ENCODE measurements around the gene EFHC1. TPM values are rescaled to one million over a fixed set of nuclear protein-coding genes. Genes with fewer than 3 reads are reported as not detected.
"Not testable (repeated sequence)": the region's sequence is repeated elsewhere in the genome, so short reads cannot be mapped to it uniquely, and the experiment has no call there.

The EFHC1 gene
- total RNA-seq, 6 experiments from 2014 or later, result 3.6 to 10.4 (median 6.0) TPM

DNA sequence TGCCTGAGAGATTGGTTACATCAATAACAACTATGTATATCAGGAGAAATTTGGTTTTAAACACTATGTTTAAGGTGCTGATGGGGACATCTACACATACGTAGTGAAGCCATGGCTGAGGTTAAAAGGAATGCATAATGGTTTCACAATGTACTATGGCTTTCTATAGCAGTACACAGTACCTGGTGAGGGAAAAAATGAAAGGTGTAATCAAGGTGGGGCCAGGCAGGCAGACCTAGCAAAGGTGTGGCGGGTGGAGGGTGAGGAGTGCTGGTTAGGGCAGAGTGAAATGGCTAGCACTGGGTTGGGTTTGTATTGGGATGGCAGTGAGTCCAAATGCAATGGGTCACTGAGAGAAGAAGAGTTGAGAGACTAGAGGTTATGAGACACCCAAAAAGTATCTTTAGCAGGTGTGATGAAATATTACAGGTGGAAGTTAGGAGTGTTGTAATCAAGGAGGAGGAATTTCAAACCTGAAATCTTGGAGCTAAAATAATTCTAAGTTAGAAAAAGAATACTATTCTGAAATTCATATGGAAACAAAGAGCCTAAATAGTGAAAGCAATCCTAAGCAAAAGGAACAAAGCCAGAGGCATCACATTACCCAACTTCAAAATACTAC, 35.9 kb upstream of the EFHC1 start:
- Histone ChIP-seq H3K27ac (no peak overlapping the region), H3K4me1 (peaks cover 0 to 9% (median 3%) of the 10 kb centered on the region in 4 donors), H3K36me3 (no peaks in the 10 kb centered on the region), H3K4me3 (no peak overlapping the region), H3K27me3 (no peaks in the 10 kb centered on the region), H3K9me3 (no peaks in the 10 kb centered on the region)
- TF ChIP-seq POLR2A (IDR thresholded peaks at IDR 0.05) (no peak), CTCF (IDR thresholded peaks at IDR 0.05) (no peak)
- 90% methylated on average over 2 of the region's 2 CpGs for WGBS (ENCODE audit: insufficient coverage, low coverage, low lambda C conversion rate, missing lambda C conversion rate)
- intact Hi-C loops (cut with DNase I), result no loop called here
- no peak for DNase-seq
- ATAC-seq, result no peak

GRCh38 chr6:52385074-52385473, 35.1 kb upstream of the EFHC1 start:
- TF ChIP-seq CTCF (IDR thresholded peaks at IDR 0.05), result no peak
- TF ChIP-seq POLR2A (IDR thresholded peaks at IDR 0.05), result no peak

DNA sequence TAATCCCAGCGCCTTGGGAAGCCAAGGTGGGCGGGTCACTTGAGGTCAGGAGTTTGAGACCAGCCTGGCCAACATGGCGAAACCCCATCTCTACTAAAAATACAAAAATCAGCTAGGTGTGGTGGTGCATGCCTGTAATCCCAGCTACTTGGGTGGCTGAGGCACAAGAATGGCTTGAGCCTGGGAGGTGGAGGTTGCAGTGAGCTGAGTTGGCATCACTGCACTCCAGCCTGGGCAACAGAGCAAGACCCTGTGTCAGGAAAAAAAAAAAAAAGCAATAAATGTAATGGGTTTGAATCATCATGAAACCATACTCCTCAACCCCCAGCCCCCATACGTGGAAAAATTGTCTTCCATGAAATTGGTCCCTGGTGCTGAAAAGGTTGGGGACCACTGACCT, 32.0 kb upstream of the EFHC1 start:
- H3K27me3 ChIP-seq; ATAC-seq; H3K9me3 ChIP-seq; H3K4me3 ChIP-seq; H3K27ac ChIP-seq; H3K36me3 ChIP-seq; intact Hi-C loops (cut with DNase I); DNase-seq: not testable (repeated sequence)
- H3K4me1 ChIP-seq, result peaks cover 0 to 16% (median 7%) of the 10 kb centered on the region in 4 donors
- 93% methylated on average over 4 of the region's 4 CpGs for WGBS (ENCODE audit: insufficient coverage, low coverage, low lambda C conversion rate, missing lambda C conversion rate)

More at GRCh38 chr6:52385074-52385473, 35.1 kb upstream of the EFHC1 start:
- no peaks in the 10 kb centered on the region for H3K27me3 ChIP-seq
- no peak overlapping the region for H3K4me3 ChIP-seq
- WGBS (ENCODE audit: insufficient coverage, low coverage, low lambda C conversion rate, missing lambda C conversion rate), result 80% methylated on average over 4 of the region's 4 CpGs
- intact Hi-C loops (cut with DNase I), result no loop called here
- ATAC-seq, result no peak
- no peaks in the 10 kb centered on the region for H3K36me3 ChIP-seq
- peaks cover 0 to 13% (median 5%) of the 10 kb centered on the region in 4 donors for H3K4me1 ChIP-seq
- no peaks in the 10 kb centered on the region for H3K9me3 ChIP-seq
- H3K27ac ChIP-seq, result no peak overlapping the region
- DNase-seq, result no peak

DNA sequence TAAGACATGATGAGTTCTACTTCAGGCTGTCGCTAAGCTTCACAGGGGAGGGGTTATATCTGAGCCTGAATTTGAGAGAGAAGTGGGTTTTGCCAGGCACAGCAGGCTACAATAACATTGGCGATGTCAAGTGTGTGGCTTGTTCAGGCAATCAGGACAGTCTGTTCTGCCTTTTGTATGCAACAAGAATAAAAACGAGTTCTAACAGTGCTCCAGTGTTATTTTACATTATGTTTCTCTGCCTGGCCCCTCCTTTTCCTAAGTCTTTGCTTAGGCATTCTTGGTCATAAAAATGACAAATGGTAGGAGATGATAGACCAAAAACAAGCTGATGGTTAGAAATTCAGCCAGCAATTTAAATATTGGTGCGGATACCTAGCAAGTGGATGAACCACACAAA, 31.4 kb upstream of the EFHC1 start:
- intact Hi-C loops (cut with DNase I), result no loop called here
- no peak for ATAC-seq
- Histone ChIP-seq H3K27ac (peak overlapping the region in 2 of 3 donors; percentile 72 to 73), H3K4me1 (peaks cover 0 to 16% (median 7%) of the 10 kb centered on the region in 4 donors), H3K9me3 (no peaks in the 10 kb centered on the region), H3K27me3 (no peaks in the 10 kb centered on the region), H3K4me3 (no peak overlapping the region), H3K36me3 (no peaks in the 10 kb centered on the region)
- no peak for DNase-seq
- TF ChIP-seq CTCF (IDR thresholded peaks at IDR 0.05) (no peak), POLR2A (IDR thresholded peaks at IDR 0.05) (no peak)
- WGBS (ENCODE audit: insufficient coverage, low coverage, low lambda C conversion rate, missing lambda C conversion rate), result 73% methylated on average over 4 of the region's 4 CpGs

DNA sequence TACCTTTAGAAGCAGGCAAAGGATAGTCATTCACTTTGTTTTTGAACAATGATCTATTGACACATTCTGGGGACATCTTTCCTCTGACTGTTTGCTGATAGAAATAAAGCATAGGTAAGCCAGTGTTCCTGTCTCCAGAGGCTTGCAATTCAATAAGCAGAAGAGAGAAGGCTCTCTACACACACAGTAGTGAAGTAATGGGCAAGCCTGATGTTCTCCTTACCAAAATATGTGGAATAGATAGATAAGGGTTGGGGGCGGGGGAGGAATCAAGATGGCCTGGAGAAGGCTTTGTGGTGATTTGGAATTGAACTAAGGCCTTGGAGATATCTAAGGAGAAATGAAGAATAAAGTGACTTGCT, 30.9 kb upstream of the EFHC1 start:
- ATAC-seq, result peak; percentile 32 to 67 (median 47)
- Histone ChIP-seq H3K9me3 (no peaks in the 10 kb centered on the region), H3K27me3 (no peaks in the 10 kb centered on the region), H3K4me1 (peaks cover 0 to 16% (median 7%) of the 10 kb centered on the region in 4 donors), H3K36me3 (no peaks in the 10 kb centered on the region), H3K4me3 (no peak overlapping the region), H3K27ac (peak overlapping the region in 2 of 3 donors; percentile 72 to 73)
- no peak for DNase-seq
- intact Hi-C loops (cut with DNase I), result no loop called here
- no peak for TF ChIP-seq POLR2A (IDR thresholded peaks at IDR 0.05)
- TF ChIP-seq CTCF (IDR thresholded peaks at IDR 0.05), result peak in 1 of 4 donors; percentile 24
- 46% methylated on average over 1 of the region's 1 CpG for WGBS (ENCODE audit: insufficient coverage, low coverage, low lambda C conversion rate, missing lambda C conversion rate)
